A549 (cell line): ENCODE measurements around the gene YPEL1. TPM values are rescaled to one million over a fixed set of nuclear protein-coding genes. Genes with fewer than 3 reads are reported as not detected.
"Not testable (repeated sequence)": the region's sequence is repeated elsewhere in the genome, so short reads cannot be mapped to it uniquely, and the experiment has no call there.

ENCODE experiments used
- ATAC-seq, 2 experiments: fragments of 200-7000 bp in 1 of 2; fragments of >200 bp in 1 of 2; cut with Nextera tagmentation in 1 of 2; cut with Tn5 transposase in 1 of 2; 3 replicates each; pipeline versions ENCODE4 v1.8.0 to v1.9.1; 2018 to 2020; ENCODE audit warnings: mild to moderate bottlenecking in 1 of 2, moderate library complexity in 1 of 2
- CTCF ChIA-PET: fragments of 300-600 bp; sonication (Branson Sonifier 250); formaldehyde crosslinking; extraction: SDS; loops from one replicate; lab custom pipeline; 2021; ENCODE audit warnings: antibody characterized with exemption, inconsistent platforms; lab: Yijun Ruan, JAX
- POLR2A ChIA-PET: fragments of 350-600 bp; formaldehyde crosslinking; extraction: SDS; loops from one replicate; lab custom pipeline; 2021; ENCODE audit warnings: antibody characterized with exemption, inconsistent platforms; lab: Yijun Ruan, JAX
- DNase-seq, 2 experiments: peaks; one replicate each; pipeline versions ENCODE4 v3.0.0 to v3.0.0-alpha.2; 2011 to 2016; ENCODE audit warnings: low read depth in 1 of 2, low spot score in 1 of 2
- FAIRE-seq: peaks from 2 replicates; lab custom pipeline; 2011; peaks lifted over from hg19 to GRCh38; lab: Jason Lieb, UNC
- H3K27ac ChIP-seq, 2 experiments: fragments of >200 bp; sonication (Bioruptor Twin); formaldehyde crosslinking; 3 replicates each; pipeline ENCODE4 v1.5.1; 2016 to 2017
- H3K4me1 ChIP-seq: fragments of >200 bp; sonication (Bioruptor Twin); formaldehyde crosslinking; 3 replicates; pipeline ENCODE4 v1.6.1; 2016
- H3K4me2 ChIP-seq: fragments of >200 bp; sonication (Bioruptor Twin); formaldehyde crosslinking; 3 replicates; pipeline ENCODE4 v1.6.1; 2016
- H3K4me3 ChIP-seq: fragments of >200 bp; sonication (Bioruptor Twin); formaldehyde crosslinking; 3 replicates; pipeline ENCODE4 v1.5.1; 2016
- H3K9me3 ChIP-seq: fragments of >200 bp; sonication (Bioruptor Twin); formaldehyde crosslinking; 3 replicates; pipeline ENCODE4 v1.6.1; 2016
- BCL3 ChIP-seq: fragments of >200 bp; sonication (Bioruptor Twin); formaldehyde crosslinking; IDR thresholded peaks from 3 replicates; pipeline ENCODE4 v1.6.1; 2016
- CBX8 ChIP-seq: fragments of 200-600 bp; sonication (generic); IDR thresholded peaks from 2 replicates; pipeline ENCODE4 v1.6.1; 2016
- EHF ChIP-seq: fragments of 250-450 bp; sonication (Bioruptor Pico); IDR thresholded peaks from 2 replicates; pipeline ENCODE4 v1.5.0; 2020; ENCODE audit warnings: mild to moderate bottlenecking
- EP300 ChIP-seq, 2 experiments: fragments of >200 bp; sonication (Bioruptor Twin); formaldehyde crosslinking; IDR thresholded peaks; 2 replicates in 1 of 2; 3 replicates in 1 of 2; pipeline ENCODE4 v1.6.1; 2016 to 2017
- FOSL2 ChIP-seq, 2 experiments: fragments of 450-650 bp in 1 of 2; fragments of >200 bp in 1 of 2; sonication (Bioruptor Twin) in 1 of 2; formaldehyde crosslinking; IDR thresholded peaks; 2 replicates each; pipeline versions ENCODE4 v1.5.0 to v1.6.1; 2016 to 2020; ENCODE audit warnings: mild to moderate bottlenecking in 1 of 2, moderate library complexity in 1 of 2
- FOXS1 ChIP-seq: fragments of 250-450 bp; sonication (Bioruptor Pico); IDR thresholded peaks from 2 replicates; pipeline ENCODE4 v1.5.0; 2020; ENCODE audit warnings: mild to moderate bottlenecking, moderate library complexity
- HOXA7 ChIP-seq: fragments of 250-450 bp; sonication (Bioruptor Pico); IDR thresholded peaks from 2 replicates; pipeline ENCODE4 v1.5.0; 2020; ENCODE audit warnings: mild to moderate bottlenecking, moderate library complexity
- HOXB13 ChIP-seq: fragments of 250-450 bp; sonication (Bioruptor Pico); IDR thresholded peaks from 2 replicates; pipeline ENCODE4 v1.5.0; 2020; ENCODE audit warnings: low read depth, mild to moderate bottlenecking, moderate library complexity
- JUN ChIP-seq, 2 experiments: fragments of >200 bp; sonication (Bioruptor Twin); formaldehyde crosslinking; IDR thresholded peaks; 2 replicates in 1 of 2; 3 replicates in 1 of 2; pipeline ENCODE4 v1.6.1; 2016 to 2017
- MAZ ChIP-seq: fragments of 150-350 bp; IDR thresholded peaks from 2 replicates; pipeline ENCODE4 v1.6.1; 2014; ENCODE audit warnings: antibody characterized with exemption, low read depth, low read length, borderline replicate concordance
- MYC ChIP-seq: IDR thresholded peaks from 2 replicates; pipeline ENCODE4 v1.6.1; 2012; ENCODE audit warnings: mild to moderate bottlenecking, inconsistent platforms, low read length, improper control_type of control experiment, borderline replicate concordance
- NFE2L2 ChIP-seq: fragments of 150-350 bp; conservative IDR thresholded peaks from 2 replicates; pipeline ENCODE4 v1.6.1; 2014; ENCODE audit warnings: low read length
- NPAS2 ChIP-seq: fragments of 250-450 bp; sonication (Bioruptor Pico); IDR thresholded peaks from 2 replicates; pipeline ENCODE4 v1.8.0; 2022; ENCODE audit warnings: mild to moderate bottlenecking, moderate library complexity, borderline replicate concordance
- PHF8 ChIP-seq: fragments of 200-600 bp; sonication (generic); IDR thresholded peaks from 2 replicates; pipeline ENCODE4 v1.6.1; 2016; ENCODE audit warnings: low read depth, mild to moderate bottlenecking, antibody characterized with exemption, moderate library complexity, borderline replicate concordance
- RAD21 ChIP-seq, 2 experiments: fragments of >200 bp in 1 of 2; sonication (Bioruptor Twin) in 1 of 2; formaldehyde crosslinking in 1 of 2; IDR thresholded peaks in 1 of 2; conservative IDR thresholded peaks in 1 of 2; 2 replicates in 1 of 2; 3 replicates in 1 of 2; pipeline ENCODE4 v1.6.1; 2012 to 2018; ENCODE audit warnings: inconsistent platforms in 1 of 2
- RARB ChIP-seq: fragments of 250-450 bp; sonication (Bioruptor Pico); IDR thresholded peaks from 2 replicates; pipeline ENCODE4 v1.8.0; 2021; ENCODE audit warnings: mild to moderate bottlenecking, moderate library complexity
- RFX5 ChIP-seq: fragments of 450-650 bp; IDR thresholded peaks from 2 replicates; pipeline ENCODE4 v1.7.1; 2014; ENCODE audit warnings: antibody characterized with exemption, mild to moderate bottlenecking, moderate library complexity
- RNF2 ChIP-seq: fragments of 200-600 bp; sonication (generic); IDR thresholded peaks from 2 replicates; pipeline ENCODE4 v1.6.1; 2016; ENCODE audit warnings: low read depth, mild to moderate bottlenecking, antibody characterized with exemption, moderate library complexity, borderline replicate concordance
- SMC3 ChIP-seq: fragments of >200 bp; sonication (Bioruptor Twin); formaldehyde crosslinking; IDR thresholded peaks from 3 replicates; pipeline ENCODE4 v1.6.1; 2018; ENCODE audit warnings: inconsistent platforms
- ZFP36 ChIP-seq: fragments of 450-650 bp; IDR thresholded peaks from 2 replicates; pipeline ENCODE4 v1.6.1; 2014; ENCODE audit warnings: borderline replicate concordance; ENCODE audit not compliant: partially characterized antibody
- ZSCAN20 ChIP-seq: fragments of 250-450 bp; sonication (Bioruptor Pico); IDR thresholded peaks from 2 replicates; pipeline ENCODE4 v1.8.0; 2022; ENCODE audit warnings: mild to moderate bottlenecking, moderate library complexity
- WGBS: methylation state at CpG from one replicate; pipeline ENCODE4 v1.1.6; 2017; ENCODE audit errors: missing lambda C conversion rate; 5-methylcytosine and 5-hydroxymethylcytosine counted together
- polyA plus RNA-seq, 4 experiments: library from polyadenylated mRNA; depleted of rRNA in 3 of 4; stranded (reverse); fragments of >200 nt; fragmentation: RNase III in 1 of 4; extraction: RNeasy Plus Mini Kit Qiagen cat#74134 plus additional on column Dnase treatment in 1 of 4; gene quantifications; 2 replicates in 3 of 4; 3 replicates in 1 of 4; pipeline ENCODE4 v1.2.3, GENCODE V29; 2011 to 2017
- TF ChIP-seq, protein P1 (sequence below): IDR thresholded peaks from 2 replicates; pipeline ENCODE4 v1.6.1; 2012

The YPEL1 gene
- polyA plus RNA-seq, 2 of the 4 experiments (the other 2 are of a cell fraction): 0.22 to 0.59 TPM

- WGBS: 57% methylated on average over 9 of the region's 9 CpGs
- Histone ChIP-seq H3K4me1 (peaks cover 4% of the 10 kb centered on the region; the same call in 1 of the 3 replicates), H3K27ac (no peak overlapping the region), H3K4me2 (no peak overlapping the region), H3K4me3 (no peak overlapping the region), H3K9me3 (no peaks in the 10 kb centered on the region)
- no peak for DNase-seq
- no peak for FAIRE-seq
- TF ChIP-seq, protein P1, sequence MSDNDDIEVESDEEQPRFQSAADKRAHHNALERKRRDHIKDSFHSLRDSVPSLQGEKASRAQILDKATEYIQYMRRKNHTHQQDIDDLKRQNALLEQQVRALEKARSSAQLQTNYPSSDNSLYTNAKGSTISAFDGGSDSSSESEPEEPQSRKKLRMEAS: no peak
- TF ChIP-seq FOXS1 (CRISPR knock-in tag) (no peak), MYC (no peak), MAZ (no peak), RNF2 (no peak), HOXA7 (no peak), ZFP36 (no peak), HOXB13 (CRISPR knock-in tag) (no peak), RAD21 (conservative IDR thresholded peaks at IDR 0.05 in 1 of 2, IDR thresholded peaks at IDR 0.05 in 1 of 2) (no peak), RARB (CRISPR knock-in tag) (no peak), BCL3 (no peak), NPAS2 (CRISPR knock-in tag) (no peak), JUN (IDR thresholded peaks at IDR 0.05) (no peak), RFX5 (no peak), SMC3 (no peak), PHF8 (no peak), NFE2L2 (no peak), FOSL2 (IDR thresholded peaks at IDR 0.05) (no peak), FOSL2 (CRISPR knock-in tag; IDR thresholded peaks at IDR 0.05) (no peak), EP300 (IDR thresholded peaks at IDR 0.05) (no peak)
- POLR2A ChIA-PET: no interaction called here
- CTCF ChIA-PET: interaction anchor here (0.9 kb wide), 1 partner anchor 21 kb away, joined by 3 read pairs; no protein-coding TSS in a partner anchor
- ATAC-seq: no peak
These were observed 4.9 kb downstream of the YPEL1 start for GRCh38 chr22:21730535-21731308.

DNA sequence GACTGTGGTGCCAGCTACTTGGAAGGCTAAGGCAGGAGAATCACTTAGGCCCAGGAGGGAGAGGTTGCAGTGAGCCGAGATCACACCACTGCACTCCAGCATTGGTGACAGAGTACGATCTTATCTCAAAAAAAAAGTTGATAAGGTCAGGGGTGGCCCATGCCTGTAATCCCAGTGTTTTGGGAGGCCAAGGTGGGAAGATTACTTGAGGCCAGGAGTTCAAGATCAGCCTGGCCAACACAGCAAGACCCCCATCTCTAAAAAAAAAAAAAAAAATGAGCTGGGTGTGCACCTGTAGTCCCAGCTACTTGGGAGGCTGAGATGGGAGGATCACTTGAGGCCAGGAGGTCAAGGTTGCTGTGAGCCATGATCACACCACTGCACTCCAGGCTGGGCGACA, 6.4 kb downstream of the YPEL1 start:
- POLR2A ChIA-PET, H3K4me1 ChIP-seq, H3K27ac ChIP-seq, DNase-seq, FAIRE-seq, H3K9me3 ChIP-seq, CTCF ChIA-PET, ATAC-seq, H3K4me2 ChIP-seq, H3K4me3 ChIP-seq: not testable (repeated sequence)
- 74% methylated on average over 3 of the region's 3 CpGs for WGBS

- no peaks in the 10 kb centered on the region for H3K9me3 ChIP-seq
- no peak overlapping the region for H3K4me3 ChIP-seq
- ATAC-seq: no peak
- no peaks in the 10 kb centered on the region for H3K4me1 ChIP-seq
- 48% methylated on average over 11 of the region's 12 CpGs for WGBS
- TF ChIP-seq EHF (CRISPR knock-in tag) (no peak), NPAS2 (CRISPR knock-in tag) (no peak), CBX8 (no peak), ZSCAN20 (no peak), HOXA7 (no peak)
- H3K27ac ChIP-seq: no peak overlapping the region
- FAIRE-seq: no peak
- ChIA-PET POLR2A (no interaction called here), CTCF (interaction anchor here (1.1 to 1.4 kb wide), 2 partner anchors 11 to 15 kb away, joined by 3 to 4 read pairs; no protein-coding TSS in a partner anchor)
- H3K4me2 ChIP-seq: no peak overlapping the region
- DNase-seq: no peak
These were observed 7.3 kb downstream of the YPEL1 start for GRCh38 chr22:21728270-21728669.
